GM18861 (cell line): ENCODE data around the gene MANBA.
"Not testable (repeated sequence)": the region's sequence is repeated elsewhere in the genome, so short reads cannot be mapped to it uniquely, and the experiment has no call there.

Experiments used
- ATAC-seq: cut with Tn5 transposase; IDR thresholded peaks from one replicate; pipeline ENCODE4 v1.9.1; 2021; ENCODE audit not compliant: unreplicated experiment

The MANBA gene

DNA sequence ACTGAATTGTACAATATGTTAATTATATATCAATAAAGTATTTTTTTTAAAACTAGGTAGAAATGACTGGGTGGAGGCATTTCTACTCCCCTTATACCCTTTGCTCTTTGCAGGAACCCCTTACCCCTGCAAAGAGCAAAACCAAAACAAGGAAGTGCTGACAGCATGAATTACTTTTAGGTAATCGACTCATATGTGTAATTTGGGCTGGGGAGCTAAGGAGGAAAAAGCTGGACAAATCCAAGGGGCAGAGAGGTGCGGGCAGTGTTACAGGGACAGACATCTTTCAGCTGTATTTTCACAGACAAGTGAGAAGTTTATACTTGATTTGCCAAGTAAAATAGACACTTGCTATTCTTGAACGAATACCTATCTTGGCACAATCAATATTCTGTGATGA, 35.5 kb downstream of the MANBA start:
- no peak for ATAC-seq

DNA sequence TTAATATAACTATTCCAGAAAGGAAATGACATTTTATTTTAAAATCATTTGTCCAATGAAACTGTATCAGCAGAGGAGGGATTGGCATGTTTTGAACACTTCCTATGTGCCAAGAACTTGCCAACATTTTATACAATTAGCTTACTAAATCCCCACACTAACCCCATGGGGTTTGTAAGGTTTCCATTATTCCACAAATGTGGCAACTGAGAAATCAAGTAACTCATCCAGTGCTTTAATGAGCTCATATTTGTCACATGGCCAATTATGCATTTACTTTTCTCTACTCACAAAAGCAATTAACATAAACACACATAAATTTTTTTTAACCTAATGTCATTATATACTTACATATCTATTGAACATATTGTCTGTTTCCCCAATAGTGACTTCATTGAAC, 37.3 kb downstream of the MANBA start:
- ATAC-seq: no peak

DNA sequence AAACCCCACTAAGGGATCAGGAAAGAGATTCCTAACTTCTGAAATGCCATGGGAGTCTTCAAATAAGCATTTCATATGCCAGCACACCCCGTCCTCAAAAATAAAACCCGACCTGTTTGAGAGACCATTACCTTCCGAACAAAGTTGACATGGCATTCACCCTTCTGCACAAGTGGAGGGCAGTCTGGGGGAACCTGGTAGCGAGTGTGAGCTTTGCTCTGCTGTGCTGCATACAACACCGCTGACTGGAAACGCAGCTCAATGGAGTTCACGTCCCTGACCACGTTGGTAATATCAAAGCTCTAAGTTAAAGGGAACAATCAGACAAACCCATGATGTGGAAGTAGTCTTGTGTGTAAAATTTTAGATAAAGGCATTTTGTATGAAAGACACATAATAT, 38.0 kb downstream of the MANBA start:
- no peak for ATAC-seq

DNA sequence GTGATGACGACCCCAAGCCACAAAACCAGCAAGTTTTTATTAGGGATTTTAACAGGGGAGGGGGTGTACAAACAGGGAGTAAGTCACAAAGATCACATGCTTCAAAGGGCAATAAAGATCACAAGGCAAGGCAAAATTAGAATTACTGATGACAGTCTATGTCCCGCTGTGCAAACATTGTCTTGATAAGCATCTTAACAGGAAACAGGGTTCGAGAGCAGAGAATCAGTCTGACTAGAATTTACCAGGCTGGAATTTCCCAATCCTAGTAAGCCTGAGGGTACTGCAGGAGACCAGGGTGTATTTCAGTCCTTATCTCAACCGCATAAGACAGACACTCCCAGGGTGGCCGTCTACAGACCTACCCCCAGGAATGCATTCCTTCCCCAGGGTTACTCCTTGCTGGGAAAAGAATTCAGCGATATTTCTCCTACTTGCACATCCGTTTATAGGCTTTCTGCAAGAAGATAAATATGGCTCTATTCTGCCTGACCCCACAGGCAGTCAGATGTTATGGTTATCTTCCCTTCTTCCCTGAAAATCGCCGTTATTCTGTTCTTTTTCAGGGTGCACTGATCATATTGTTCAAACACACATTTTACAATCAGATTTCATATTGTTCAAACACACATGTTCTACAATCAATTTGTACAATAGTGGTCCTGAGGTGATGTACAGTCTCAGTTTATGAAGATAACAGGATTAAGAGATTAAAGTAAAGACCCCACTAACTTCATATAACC, 41.8 kb downstream of the MANBA start:
- ATAC-seq: not testable (repeated sequence)

DNA sequence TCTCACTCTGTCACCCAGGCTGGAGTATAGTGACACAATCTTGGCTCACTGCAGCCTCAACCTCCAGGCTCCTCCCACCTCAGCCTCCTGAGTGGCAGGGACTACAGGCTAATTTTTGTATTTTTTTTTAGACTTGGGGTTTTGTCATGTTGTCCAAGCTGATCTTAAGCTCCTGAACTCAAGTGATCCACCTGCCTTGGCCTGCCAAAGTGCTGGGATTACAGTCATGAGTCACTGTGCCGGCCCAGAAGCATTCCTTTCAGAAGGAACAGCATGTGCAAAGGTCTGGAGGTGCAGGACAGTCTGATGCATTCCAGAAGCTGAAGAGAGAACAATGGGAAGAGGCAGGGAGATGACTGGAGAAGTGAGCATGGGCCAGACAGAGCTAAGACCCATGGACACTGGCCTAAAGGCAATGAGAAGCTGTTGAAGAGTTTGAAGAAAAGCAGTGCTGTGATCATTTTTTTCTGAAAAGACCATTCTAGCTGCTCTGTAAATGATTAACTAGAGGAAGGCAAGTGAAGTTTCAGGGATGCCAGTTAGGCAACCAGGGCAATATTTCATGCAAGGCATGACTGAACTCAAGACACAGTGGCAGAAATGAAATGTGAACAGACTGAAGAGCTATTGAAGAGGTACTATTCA, 43.2 kb downstream of the MANBA start:
- ATAC-seq: no peak

DNA sequence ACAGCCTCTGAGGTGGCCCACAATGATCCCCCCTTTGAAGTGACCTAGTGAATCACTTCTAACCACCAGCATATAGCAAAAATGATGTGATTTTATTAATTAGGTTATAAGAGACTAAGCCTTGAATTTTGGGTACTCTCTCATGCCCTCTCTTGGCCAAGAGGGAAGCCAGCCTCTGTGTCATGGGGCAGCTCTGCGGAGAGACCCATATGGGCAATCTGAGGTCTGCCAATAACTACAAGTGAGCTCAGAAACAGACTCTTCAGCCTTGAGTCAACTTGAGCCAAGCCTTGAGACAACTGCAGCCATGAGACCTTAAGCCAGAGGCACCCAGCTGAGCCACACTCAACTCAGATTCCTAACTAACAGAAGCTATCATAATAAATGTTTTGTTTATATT, 45.7 kb downstream of the MANBA start:
- ATAC-seq: no peak

DNA sequence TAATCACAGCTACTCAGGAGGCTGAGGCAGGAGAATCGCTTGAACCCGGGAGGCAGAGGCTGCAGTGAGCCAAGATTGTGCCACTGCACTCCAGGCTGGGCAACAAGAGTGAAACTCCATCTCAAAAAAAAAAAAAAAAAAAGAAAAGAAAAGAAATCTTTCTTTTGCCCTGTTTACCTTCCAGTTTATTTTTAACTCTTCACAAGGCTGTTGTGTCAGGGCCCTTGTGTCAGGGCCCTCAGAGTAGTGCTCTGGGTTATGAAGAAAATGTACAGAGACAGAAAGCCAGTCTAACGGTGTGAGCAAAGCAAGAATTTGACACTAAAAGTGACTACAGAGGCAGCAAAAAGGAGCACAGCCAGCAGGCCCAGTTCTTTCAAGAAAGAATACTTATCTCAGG, 47.0 kb downstream of the MANBA start:
- ATAC-seq: not testable (repeated sequence)

DNA sequence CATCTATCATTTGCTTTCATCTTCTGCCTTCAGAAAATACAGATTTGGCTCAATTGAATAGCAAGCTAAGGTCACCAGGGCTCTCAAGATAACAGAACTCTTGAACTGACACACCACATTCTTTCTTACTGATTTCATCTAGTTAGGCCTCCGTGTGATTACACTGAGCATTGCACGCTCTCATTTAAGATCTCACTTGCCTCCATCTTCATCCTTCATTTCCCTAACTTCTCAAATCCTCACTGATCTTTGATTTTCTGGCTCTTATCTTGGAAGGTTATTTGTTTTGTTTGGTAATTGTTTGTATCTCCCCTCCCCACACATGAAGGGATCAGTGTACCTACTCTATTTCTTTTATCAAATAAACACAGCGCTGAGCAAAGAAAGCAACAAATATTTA, 47.7 kb downstream of the MANBA start:
- no peak for ATAC-seq

DNA sequence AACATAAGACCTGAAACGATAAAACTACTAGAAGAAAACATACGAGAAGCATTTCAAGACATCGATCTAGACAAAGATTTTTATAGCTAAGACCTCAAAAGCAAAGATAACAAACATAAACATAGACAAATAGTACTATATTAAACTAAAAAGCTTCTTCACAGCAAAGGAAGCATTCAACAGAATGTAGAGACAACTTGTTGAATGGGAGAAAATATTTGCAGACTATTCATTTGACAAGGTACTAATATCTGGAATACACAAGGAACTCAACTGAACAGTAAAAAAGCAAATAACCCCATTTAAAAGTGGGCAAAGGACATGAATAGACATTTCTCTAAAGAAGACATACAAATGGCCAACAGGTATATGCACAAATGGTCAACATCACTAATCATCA, 49.8 kb downstream of the MANBA start:
- ATAC-seq: no peak

DNA sequence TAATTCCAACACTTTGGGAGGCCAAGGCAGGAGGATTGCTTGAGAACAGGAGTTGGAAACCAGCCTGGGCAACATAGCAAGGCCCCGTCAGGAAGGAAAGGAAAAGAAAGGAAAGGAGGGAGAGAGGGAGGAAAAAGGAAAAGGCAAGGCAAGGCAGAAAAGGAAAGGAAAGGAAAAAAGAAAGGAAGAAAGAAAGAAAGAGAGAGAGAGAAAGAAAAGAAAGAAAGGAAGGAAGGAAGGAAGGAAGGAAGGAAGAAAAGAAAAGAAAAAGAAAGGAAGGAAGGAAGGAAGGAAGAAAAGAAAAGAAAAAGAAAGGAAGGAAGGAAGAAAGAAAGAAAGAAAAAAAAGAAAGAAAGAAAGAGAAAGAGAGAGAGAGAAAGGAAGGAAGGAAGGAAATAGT, 51.7 kb downstream of the MANBA start:
- ATAC-seq: not testable (repeated sequence)

DNA sequence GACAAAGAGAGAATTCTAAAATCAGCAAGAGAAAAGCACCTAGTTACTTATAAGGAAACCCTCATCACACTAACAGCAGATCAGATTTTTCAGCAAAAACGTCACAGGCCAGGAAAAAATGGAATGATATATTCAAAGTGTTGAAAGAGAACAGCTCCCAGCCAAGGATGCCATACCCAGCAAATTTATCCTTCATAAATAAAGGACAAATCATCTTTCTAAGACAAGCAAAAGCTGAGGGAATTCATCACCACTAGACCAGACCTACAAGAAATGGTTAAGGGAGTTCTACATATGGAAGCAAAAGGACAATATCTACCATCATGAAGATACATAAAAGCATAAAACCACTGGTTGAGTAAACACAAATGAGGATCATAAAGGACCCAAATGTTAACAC, 53.6 kb downstream of the MANBA start:
- no peak for ATAC-seq

DNA sequence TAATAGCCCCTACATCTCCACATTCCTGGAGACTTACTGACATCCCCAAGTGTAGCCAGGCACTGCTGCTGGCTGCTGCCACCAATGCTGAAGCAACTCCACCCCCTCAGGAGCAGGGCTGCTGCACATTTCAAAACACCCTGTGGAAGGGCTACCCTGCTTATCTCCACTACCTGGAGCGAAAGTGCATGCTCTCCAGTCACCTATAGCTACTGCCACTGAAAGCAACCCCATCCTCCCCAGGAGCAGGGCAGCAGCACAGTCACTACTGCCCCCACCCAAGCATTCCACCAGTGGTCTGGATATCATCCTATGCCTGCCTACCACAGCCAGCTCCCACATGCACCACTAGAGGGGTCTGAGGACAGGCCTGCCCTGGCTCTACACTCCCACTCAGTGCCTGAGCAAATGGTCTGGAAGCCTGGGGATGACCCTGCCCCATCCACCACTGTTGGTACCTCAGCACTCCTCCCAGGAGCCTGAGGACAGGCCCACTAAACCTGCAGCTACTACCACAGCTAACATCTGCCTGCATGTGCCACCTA, 55.3 kb downstream of the MANBA start:
- no peak for ATAC-seq

DNA sequence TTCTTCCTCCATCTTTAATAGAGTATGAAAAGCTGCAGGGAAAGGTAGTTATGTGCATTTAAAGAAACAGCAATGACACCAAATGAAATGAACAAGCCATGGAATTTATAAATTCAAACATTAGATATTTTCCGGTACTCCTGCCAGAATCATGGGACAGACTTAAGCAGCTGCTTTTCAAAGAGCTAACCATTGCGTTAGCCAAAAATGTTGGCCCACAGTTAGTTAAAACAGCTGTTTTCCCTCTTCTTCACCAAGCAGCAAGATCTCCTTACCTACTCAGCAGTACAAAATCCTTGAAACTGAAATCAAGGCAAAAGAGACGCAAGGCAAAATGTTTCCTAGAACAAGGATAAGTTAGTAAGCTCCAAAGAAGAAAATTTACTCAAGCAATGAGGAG, 64.0 kb downstream of the MANBA start:
- ATAC-seq: no peak

DNA sequence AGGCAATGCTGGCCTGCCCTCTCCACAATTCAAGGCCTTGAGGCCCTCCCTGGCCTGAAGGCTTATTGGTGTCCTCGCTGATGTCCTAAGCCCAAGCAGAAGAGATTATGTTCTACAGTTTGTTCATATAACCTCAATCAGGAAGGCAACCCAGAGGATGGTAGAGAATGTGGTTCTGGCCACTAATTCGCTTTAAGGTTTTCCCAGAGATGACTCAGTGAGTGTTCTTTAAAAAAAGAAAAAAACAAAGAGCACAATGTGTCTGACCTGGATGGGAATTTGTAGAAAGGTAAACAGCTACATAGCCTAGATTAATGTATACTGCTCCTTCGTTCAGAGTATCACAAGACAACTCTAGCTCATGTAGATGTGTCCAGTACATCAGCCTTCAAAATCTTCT, 66.0 kb downstream of the MANBA start:
- no peak for ATAC-seq

DNA sequence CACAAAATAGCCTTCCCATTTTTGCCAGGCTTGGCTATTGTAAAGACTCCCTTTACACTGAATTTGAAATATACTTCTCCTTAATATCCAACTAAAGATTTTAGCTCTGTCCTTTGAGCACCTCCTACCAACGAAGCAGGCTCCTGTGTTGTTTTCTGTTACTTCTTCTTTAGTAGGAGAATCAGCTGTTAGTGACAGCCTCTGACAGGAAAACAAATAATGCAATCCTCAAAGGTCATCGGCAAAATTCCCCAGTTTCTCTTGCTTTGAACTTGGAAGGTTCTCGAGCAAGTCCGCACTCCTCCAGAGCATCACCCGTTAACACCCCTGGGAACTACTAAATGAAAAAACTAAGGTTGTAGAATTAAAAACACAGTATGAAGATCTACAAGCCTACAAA, 66.9 kb downstream of the MANBA start:
- ATAC-seq: no peak

DNA sequence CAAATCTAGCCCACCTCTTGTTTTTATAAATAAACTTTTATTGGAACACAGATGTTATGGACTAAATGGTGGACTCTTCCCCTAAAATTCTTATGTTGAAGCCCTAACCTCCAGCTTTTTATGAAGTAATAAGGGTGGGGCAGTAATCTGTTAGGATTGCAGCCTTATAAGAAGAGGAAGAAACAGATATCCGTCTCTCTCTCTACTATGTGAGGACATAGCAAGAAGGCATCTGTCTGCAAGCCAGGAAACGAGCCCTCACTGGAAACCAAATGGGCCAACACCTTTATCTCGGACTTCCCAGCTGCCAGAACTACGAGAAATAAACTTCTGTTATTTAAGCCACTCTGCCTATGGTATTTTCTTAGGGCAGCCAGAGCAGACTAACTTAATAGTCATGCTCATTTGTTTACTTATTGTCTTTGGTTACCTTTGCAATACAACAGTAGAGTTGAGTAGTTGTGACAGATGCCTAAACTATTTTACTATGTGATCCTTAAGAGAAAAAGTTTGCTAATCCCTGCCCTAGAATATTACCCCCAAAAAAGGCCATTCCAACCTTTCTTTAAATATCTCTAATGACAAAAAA, 67.4 kb downstream of the MANBA start:
- no peak for ATAC-seq

DNA sequence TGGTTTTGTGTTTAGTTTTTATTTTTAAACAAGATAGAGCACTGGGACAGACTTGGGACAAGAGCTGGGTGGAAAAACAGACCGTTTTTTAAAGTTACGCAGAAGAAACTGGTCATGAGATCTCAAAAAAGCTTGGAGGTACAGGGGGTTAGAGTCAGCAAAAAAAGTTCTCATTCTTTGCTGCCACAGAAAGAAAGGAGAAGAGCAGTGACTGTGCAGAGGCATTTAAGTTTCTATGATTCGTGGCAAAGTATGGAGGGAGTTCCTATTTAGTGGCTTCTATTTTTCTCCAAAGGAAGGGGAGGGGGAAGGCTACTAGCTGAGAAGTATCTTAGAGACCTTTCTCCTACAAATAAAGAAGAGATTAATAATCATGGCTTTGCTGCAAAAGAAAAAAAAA, 68.3 kb downstream of the MANBA start:
- no peak for ATAC-seq

DNA sequence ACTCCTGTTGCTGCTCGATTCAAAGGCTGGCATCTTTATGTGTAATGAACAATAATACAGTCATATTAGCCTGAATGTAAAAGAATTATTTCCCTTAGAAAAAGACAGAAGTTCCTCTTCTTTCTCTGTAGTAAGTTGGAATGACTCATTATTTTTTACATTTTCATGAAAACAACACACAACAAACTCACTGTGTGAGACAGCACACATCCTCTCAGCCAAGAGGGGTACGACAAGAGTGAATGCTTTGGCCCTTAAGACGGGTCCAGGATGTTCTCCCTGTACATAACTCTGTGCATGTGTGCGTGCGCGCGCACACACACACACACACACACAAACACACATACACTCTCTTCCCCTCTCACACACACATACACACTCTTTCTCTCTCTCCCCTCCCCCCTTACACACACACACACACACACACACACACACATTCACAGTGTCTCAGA, 72.8 kb downstream of the MANBA start:
- peak; percentile 31 for ATAC-seq

DNA sequence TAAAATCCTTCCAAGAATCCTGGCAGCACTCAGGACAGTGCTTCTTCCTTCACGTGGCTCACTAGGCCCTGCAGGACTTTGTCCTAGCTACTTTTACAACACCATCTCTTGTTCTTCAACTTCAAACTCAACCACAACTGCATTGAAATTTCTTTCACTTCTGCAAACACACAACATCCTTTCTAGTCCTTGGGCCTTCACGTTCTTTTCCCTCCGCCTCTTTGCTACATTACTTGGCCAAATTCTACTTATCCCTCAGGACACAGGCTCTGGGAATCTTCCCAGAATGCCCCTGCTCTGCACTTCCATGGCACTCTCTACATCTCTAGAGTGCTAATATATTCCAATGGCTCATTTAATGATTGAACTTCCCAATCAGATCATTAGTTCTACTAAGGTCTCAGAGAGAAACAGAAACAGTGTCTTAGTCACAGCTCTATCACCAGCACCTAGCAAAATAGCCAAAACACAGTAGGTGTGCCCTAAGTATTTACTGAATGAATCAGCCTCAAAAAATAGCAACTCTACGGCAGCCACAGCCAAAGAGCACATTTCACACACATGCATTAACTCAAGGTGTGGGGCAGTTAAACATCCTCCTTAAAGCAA, 73.3 kb downstream of the MANBA start:
- ATAC-seq: peak; percentile 83

DNA sequence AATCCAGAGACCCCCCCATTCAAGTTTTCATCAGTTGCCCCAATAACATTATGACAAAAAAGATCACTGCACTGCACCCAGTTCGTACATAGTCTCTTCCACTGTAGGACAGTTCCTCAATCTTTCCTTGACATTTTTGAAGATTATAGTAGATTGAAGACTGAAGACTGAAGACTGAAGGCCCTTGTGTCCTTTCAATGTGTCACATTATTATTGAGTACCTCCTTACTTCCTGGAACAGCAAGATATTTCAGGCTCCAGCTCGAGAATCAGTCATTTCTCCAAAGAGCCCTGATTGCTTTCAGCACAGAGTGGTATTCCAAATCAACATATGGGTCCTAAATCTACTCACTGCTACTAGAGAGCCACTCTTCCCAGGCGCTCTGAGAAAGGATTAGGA, 75.0 kb downstream of the MANBA start:
- no peak for ATAC-seq

DNA sequence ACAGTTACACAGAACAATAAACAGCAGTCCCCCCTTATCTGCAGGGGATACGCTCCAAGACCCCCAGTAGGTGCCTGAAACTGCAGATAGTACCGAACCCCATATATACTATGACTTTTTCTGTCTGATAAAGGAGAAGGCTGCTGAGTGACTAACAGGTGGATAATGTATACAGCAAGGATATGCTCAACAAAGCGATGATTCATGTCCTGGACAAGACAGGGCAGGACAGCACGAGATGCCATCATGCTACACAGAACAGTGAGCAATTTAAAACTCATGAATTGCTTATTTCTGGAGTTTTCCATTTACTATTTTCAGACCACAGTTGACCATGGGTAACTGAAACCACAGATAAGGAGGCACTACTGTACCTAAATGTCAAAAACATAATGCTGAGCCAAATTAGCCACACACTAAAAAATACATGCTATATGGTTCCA, 76.1 kb downstream of the MANBA start:
- ATAC-seq: peak; percentile 36
